HG03442 (cell line): ENCODE data around the gene PDCD7.

Experiments
- ATAC-seq: cut with Tn5 transposase; IDR thresholded peaks from one replicate; pipeline ENCODE4 v1.9.1; 2021; ENCODE audit warnings: mild to moderate bottlenecking, moderate library complexity; ENCODE audit not compliant: unreplicated experiment

Gene PDCD7

DNA sequence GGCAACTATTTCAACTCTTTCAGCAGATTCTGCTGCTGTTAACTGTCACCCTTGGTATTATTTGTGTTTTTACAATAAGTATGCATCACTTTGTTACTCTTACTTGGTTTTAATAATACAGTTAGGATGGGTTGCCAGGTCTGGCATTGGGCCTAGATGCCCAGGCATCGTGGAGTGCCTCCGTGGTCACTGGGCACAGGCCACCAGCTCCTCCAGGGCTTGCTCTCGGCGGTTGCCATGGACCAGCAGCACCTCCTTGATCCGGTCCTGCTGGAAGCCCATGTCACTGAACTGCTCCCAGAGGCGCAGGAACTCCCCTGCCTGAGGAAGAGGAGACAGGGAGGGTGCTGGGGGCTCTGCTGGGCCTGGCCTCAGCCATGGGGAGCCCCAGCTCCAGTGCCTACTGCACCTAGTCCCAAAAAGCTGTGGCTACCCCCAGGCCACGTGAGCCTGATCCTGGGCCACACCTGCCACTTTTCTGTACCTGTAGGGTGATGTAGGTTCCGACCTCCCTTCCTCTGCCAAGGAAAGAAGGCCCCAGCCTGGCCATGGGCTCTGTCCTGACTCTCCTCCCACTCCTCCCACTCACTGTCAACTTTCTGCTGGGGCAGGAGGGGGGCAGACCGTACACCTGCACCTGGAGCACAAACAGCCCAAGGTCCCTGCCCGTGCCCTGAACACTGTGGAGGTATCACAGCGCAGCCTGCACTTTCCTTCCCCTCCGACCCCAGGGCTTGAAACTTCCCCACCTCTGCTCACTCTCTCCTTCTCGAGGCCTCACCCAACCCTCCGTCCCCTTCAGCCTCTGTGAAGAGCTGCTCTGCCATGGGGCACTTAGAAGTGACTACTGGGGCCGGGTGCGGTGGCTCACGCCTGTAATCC is 40.5 kb downstream of the PDCD7 start:
- ATAC-seq, result no peak

DNA sequence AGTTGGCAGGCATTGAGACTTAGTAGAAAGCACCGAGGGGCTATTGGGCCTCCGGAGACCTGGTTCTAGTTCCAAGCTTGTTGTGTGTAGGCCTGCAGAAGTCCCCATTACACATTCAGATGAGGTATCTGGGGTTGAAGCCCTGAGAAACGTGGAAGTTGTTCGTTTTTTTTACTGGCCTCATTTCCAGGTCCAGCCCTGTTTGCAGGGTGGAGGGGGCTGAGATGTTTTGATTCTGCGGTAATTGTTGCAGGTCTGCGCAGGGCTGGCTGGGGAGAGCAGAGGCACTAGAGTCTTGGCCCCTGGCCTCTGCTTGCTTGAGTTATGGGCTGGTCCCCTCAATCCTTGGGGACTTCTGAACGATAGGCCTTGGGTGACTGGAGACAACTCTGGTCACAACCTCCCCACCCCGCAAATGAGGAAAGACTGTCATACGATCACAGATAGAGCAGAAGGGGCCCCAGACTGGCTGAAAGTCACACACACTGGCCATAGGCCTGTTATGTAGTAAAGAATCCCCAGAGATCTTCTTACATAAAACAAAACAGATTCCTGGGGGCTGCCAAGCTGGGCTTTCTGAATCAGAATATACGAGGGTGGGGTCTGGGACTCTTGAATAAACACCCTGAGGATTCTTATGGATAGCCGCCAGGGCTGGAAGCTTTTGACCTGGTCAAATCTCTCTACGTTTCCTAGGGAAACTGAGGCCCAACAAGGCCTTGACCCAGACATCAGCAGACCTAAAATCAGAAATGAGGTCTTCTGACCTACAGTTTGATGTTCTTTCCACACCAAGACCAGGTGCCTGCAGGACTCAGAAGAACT is 41.5 kb downstream of the PDCD7 start:
- ATAC-seq, result no peak

DNA sequence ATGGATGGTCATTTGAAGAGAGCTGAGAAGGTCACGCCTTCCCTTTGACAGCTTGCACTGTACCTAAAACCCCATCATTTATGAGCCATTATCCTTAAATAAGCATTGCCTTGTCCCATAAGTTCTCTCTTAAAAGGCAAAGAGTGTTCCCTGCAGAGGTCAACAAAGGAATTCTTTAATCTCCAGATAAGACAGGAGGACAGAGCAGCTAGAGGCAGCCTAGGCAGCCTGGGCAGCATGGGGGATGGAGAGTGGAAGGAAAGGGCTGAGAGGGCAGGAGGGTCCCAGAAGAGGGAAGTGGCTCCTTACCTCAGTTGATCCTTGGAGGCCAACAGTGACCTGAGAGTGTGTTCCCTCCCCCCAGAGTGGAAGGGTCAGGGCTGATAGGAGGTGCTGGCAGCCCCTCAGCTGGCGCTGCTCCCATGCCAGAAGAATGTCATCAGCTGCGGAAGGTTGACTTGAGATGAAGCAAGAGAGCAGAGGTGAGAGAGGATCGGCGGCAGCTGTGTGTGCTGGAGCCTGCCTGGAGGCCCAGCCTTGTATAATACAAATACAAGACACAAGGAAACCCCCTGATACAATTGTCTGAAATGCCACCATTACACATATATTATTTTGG is 44.3 kb downstream of the PDCD7 start:
- ATAC-seq, result no peak

DNA sequence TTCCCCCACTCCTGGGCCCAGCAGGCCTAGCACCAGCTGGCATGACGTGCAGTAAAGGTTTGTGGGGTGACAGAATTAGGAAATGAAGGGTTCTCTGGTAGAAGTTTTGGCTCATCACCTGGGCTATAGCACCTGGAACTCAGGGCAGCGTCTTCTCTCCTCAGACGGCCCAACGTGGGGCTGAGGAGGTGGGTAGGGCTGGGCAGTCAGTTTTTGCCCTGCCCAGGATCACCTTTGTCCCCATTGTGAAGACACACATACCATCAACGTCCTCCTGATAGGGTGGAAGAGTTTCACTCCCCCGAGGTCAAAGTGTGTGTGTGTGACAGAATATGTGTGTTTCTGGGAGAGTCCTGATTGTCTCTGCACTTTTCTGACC is 45.0 kb downstream of the PDCD7 start:
- ATAC-seq, result no peak

DNA sequence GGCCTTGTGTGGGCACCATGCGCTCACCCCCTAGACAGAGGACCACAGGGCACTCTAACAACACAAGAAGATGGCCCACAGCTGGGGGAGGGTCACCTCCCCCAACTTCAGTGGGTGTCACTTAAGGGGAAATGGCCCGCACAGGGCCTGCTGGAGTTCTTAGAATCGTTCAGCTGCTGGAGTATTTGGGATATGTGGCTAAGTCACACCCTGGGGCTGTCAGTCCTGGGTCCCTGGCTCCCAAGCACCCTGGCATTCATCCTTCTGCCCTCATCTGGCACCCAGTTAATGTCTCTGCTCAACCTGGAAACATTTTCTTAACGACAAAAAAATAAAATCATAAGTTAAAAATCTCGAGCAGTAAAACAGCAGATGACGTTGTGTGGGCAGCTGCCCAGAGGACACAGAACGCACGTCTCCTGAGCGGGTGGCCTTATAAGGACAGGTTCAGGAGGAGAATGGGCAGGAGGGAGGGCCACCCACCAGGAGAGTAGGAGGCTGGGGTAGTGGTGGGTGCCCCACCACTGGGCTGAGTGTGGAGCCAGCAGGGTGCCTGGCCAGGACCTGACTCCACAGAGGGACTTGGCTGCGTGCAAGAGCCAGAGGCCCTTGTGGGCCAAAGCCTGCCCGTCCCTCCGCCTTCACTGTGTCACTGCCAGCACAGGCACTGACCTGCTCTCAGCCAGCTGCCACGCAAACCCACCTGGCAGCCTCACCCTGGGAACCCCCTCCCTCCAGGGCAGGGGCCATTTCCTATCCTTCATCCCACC is 45.5 kb downstream of the PDCD7 start:
- no peak for ATAC-seq

DNA sequence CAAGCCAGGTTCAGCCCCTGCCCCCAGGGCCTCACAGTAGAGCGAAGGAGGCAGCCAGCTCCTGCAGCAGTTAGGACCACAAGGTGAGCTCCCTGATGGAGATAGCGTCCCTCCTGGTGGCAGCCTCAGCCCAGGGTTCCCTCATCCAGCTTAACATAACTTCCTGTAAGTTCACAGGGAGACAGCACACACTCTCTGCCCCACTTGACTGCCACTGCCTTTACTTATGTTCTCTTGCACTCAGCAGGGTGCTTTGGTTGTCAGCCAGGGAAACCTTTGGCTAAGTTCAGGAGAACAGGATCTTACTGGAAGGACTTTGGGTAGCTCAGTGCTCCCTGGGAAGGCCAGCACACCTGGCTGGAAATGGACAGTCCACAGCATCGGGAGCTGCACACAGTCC is 46.2 kb downstream of the PDCD7 start:
- ATAC-seq, result no peak

DNA sequence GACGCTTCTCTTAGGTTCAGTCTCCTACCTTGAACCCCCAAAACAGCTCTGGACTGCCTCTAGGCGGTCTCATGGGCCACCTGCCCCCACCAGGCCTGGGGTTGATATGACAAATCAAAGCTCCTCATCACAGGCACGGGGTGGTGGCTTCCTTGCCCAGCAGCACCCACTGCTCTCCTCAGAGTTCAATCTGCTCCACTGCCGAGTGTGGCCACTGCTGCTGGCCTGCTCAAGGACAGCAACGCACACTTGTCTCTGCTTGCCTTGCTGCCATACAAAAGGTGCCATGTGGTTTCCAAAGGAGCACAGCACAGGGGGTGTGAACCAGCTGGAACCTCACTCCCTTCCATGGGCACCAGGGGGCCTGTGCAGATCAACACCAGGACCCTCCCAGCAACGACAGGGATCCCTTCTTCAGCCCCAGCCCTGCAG is 46.9 kb downstream of the PDCD7 start:
- no peak for ATAC-seq

DNA sequence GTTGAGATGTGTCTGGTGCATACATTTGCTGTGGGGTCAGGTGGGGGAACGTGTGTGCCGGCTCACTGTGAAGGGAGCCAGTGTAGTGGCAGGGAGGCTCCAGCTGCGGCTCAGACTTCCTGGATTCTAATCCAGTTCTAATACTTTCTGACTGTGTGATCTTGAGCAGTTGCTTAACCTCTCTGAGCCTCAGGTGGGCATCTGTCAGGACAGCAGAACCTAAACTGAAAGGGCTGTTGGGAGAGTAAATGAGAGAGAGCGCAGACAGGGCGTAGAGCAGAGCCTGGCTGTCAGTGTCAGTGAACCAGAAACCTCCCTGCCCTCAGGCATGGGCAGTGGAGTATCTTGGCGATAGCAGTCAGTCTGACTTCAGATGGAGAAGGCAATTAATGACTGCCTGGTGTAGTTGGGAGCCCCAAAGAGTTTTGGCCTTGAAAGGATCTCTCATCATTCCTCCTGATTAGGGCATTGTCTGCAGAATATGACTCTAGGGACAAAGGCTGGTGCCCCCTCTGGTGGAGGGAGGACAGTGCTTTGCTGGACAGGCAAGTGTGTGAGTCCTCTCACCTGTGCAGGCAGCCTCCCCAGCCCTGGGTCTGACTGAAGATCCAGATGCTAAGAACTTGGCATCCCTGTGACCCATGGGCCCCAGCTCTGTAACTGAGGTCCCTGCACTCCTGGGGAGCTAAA is 47.5 kb downstream of the PDCD7 start:
- no peak for ATAC-seq

DNA sequence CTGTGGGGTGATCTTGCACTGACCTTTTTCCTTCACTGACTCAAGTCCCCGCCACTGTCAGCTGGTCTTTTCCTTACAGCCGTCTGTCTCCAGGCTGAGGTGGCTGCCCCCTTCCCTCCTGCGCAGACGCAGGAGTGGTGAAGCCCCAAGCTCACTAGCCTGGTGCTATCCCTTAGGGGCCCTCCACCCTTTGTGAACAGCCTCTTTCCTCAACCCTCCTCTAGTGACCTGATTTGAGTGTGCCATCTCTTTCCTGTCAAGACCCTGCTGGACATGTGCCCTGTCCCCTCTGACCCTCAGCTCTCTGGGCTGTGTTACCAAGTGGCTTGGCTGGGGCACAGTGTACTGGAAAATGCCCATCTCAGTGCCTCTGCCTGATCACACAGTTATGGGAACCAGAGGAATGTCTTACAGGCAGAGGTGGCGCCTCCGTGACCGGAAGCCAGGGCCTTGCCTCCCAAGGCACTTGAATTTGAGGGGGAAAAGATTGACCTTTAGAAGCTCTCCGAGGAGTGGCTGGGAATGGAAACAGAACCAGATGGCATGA is 48.3 kb downstream of the PDCD7 start:
- no peak for ATAC-seq

DNA sequence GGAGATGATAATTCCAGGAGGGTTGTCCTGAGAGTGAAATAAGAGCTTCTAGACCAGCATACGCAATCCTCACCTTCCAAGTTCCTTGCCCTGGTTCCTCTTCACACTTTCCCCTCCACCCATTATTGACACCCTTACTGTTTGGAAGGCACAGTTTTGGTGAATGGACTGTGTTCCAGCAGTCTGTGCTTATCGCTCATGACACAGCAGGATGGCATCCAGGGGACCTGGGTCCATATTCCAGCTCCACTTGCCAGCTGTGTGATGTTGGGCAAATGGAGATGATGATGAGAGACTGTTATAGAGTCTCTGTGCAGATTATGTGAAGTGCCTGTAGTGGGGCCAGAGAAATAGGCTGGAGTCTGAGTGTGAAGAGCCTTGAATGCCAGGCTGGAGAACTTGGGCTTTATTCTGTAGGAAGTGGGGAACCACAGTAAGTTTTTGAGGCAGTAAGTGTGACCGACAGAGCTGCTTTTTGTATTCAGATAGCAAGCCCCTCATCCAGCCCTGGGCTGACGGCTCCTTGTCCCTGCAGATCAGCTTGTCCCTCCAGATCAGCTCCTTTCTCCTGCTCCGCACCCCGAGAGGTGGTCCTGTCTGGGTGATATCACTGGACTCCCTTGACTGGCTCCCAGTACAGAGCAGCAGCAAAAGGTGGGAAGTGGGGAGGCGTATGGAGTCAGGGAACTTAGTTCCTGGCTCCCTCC is 49.0 kb downstream of the PDCD7 start:
- no peak for ATAC-seq

DNA sequence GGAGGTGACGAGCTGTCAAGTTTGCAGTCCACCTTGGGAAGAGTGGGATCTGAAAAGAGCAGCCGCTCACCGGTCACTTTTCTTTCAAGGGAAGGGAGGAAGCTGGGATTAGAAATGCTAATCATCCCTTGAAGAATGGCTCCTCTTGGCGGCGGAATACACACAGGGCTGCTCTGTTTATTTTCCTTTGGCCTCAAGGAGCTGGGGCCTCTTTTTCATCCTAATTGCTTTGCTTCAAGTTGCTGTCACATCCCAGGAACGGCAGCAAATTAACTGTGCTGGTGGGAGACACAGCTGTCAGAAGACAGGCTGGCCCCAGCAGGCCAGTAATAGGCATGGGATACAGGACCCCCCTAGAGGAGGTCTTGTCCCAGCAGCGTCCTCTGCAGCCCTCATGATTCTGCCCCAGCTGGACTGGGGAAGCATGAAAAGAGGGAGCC is 50.3 kb downstream of the PDCD7 start:
- ATAC-seq, result no peak

DNA sequence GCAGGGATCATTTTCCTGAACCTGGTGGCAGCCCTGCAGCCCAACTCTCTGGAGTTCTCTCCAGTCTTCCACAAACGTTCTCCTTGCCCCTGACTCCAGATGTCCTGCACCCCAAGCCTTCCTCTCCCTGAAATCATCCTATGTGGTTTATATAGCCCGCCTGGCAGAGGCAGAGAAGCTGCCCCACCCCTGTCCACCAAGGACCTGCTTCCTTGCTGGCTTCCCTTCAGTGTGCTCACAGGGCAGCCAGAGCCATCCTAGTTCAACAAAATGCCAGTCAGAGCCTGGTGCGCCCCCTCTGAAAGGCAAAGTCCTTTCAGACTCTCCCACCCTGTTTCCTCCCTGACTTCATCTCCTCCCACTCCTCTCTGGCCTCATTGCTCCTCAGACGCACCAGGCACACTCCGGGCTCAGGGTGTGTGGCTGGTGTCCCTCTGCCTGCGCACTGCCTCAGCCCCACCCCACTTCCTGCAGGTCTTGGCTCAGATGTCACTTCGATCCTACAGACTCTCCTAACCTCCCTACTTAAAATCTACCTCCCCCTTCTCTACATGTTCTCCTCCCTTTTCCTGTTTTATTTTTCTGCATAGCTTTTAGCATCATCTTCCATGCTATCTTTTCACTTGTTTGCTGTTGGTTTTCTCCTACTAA is 51.2 kb downstream of the PDCD7 start:
- no peak for ATAC-seq

DNA sequence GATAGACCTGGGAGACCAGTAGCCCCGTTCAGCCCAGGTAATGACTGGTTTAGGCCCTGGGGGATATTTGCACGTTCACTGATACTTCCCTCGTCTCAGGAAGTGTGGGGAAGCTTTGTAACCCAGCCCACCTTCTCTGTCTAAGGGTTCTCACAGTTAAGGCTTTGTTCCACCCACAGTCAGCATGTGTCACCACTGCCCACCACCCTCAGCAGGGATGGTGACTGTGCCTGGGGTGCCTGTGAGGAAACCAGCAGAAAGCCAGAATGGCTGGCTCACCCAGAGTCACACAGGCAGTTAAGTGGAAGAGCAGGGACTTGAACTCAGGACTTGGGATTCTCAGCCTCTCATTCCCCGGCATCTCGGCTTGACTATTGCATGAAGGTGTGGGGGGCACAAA is 51.9 kb downstream of the PDCD7 start:
- ATAC-seq, result no peak

DNA sequence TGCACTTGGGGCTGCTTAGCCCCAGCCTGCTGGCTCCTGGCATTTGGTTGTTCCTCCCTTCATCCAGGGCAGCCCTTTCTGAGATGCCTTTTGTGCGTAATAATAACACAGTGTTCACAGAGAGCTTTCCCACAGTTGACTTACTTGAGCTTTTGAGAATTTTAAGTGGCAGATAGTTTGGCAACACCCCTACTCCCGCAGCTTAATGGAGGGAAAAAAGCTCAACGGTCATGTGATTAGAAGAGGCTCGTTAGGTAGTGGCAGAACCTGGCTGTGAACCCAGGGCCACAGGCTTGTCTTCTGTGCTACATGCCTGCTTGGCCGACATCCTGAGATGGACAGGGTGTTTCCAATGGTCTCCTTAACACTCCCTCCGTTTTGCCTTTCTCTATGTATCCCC is 52.3 kb downstream of the PDCD7 start:
- ATAC-seq, result no peak

DNA sequence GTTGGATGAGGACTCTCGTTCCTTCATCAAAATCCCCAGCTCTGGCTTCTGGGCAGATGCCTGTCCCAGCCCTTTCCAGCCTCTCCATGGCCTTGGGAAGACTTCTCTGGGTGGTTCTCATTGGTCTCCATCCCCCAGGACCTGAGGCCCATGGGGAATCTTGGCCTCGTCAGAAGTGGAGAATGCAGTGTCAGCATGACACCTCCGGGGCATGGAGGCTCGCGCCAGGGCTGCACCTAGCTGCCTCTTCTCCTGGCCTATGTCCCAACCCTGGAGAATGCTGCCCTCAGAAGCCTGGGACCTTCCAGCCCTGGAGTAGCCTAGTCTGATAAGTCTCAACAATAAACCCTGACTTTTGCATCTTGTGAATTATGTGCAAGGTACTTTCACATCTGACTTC is 54.0 kb downstream of the PDCD7 start:
- no peak for ATAC-seq

DNA sequence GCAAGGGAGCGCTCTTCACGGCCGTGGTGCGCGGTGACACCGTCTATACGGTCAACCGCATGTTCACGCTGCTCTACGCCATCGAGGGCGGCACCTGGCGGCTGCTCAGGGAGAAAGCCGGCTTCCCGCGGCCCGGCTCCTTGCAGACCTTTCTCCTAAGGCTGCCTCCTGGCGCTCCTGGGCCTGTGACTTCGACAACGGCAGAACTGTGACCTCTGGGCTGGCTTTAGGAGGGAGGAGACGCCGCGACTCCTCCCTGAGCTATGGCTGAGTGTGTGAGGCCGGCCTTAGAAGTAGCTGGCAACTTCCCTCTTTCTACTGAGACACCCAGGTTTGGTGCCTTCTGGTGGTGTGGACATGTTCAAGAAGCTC is 55.6 kb downstream of the PDCD7 start:
- ATAC-seq, result no peak

DNA sequence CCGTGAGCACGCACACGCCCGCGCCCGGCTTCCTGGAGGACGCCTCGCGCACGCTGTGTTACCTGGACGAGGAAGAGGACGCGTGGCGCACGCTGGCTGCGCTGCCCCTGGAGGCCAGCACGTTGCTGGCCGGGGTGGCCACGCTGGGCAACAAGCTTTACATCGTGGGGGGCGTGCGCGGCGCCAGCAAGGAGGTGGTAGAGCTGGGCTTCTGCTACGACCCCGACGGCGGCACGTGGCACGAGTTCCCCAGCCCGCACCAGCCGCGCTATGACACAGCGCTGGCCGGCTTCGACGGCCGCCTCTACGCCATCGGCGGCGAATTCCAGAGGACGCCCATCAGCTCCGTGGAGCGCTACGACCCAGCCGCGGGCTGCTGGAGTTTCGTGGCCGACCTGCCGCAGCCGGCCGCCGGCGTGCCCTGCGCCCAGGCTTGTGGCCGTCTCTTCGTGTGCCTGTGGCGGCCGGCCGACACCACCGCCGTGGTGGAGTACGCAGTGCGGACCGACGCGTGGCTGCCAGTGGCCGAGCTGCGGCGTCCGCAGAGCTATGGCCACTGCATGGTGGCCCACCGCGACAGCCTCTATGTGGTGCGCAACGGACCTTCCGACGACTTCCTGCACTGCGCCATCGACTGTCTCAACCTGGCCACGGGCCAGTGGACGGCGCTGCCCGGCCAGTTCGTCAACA is 56.2 kb downstream of the PDCD7 start:
- ATAC-seq, result no peak
